OCI-LY1 (cell line): ENCODE data around the gene IFIT3.

Experiments used
- EZH2 ChIP-seq: fragments of 200-600 bp; sonication (generic), shearing (Covaris generic); IDR thresholded peaks from 2 replicates; pipeline ENCODE4 v1.8.0; 2017; ENCODE audit warnings: borderline replicate concordance, mixed run types, mild to moderate bottlenecking, antibody characterized with exemption, low read length, moderate library complexity, mixed read lengths
- TF ChIP-seq, protein P1 (sequence below): fragments of 200-600 bp; sonication (generic), shearing (Covaris generic); IDR thresholded peaks from 2 replicates; pipeline ENCODE4 v1.5.1; 2017; ENCODE audit warnings: mild to moderate bottlenecking, antibody characterized with exemption, low read length, moderate library complexity, mixed read lengths

DNA sequence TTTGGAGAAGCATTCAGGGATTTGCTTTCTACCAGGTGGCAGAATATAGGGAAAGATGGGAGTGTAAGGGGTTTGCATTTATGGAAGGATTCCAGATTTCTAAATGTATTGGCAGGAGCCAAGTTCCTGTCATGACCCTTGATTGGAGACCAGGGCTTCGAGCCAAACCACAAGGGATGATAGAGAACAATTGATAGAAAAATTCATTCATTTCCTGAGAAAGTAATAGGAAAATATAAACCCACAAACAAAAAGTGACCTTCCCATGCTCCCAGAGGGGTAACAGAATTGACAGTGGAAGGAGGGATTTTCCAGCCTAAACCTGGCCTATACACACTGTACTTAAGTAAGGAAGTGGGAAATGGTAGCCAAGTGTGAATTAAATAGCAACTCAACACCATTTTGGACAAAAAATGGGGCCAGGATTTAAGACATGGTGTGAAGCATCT lies 48.4 kb upstream of the IFIT3 start:
- TF ChIP-seq, protein P1, sequence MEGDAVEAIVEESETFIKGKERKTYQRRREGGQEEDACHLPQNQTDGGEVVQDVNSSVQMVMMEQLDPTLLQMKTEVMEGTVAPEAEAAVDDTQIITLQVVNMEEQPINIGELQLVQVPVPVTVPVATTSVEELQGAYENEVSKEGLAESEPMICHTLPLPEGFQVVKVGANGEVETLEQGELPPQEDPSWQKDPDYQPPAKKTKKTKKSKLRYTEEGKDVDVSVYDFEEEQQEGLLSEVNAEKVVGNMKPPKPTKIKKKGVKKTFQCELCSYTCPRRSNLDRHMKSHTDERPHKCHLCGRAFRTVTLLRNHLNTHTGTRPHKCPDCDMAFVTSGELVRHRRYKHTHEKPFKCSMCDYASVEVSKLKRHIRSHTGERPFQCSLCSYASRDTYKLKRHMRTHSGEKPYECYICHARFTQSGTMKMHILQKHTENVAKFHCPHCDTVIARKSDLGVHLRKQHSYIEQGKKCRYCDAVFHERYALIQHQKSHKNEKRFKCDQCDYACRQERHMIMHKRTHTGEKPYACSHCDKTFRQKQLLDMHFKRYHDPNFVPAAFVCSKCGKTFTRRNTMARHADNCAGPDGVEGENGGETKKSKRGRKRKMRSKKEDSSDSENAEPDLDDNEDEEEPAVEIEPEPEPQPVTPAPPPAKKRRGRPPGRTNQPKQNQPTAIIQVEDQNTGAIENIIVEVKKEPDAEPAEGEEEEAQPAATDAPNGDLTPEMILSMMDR = no peak
- TF ChIP-seq EZH2 = no peak
